Small intestine (tissue), 7 donors: ENCODE results near the gene FAM98C. TPM values are rescaled to one million over a fixed set of nuclear protein-coding genes. Genes with fewer than 3 reads are reported as not detected.

Experiments
- DNase-seq, 2 donors: peaks; one replicate each; pipeline versions ENCODE4 v3.0.0 to v3.0.0-alpha.2; 2013
- FAIRE-seq: peaks from 2 replicates; lab custom pipeline; 2012; peaks lifted over from hg19 to GRCh38; lab: Jason Lieb, UNC
- H3K27ac ChIP-seq, 3 donors: one replicate each; pipeline ENCODE4 v1.5.1; 2013; ENCODE audit warnings: low read length in 2 of 3, mild to moderate bottlenecking in 2 of 3, control low read depth in 1 of 3, inconsistent platforms in 1 of 3, low read depth in 1 of 3, moderate library complexity in 1 of 3
- H3K27me3 ChIP-seq, 3 donors: one replicate each; pipeline ENCODE4 v1.6.1; 2013; ENCODE audit warnings: low read length in 3 of 3, inconsistent platforms in 1 of 3; ENCODE audit not compliant: control insufficient read depth in 3 of 3, insufficient read depth in 3 of 3
- H3K36me3 ChIP-seq, 3 donors: one replicate each; pipeline ENCODE4 v1.6.1; 2013; ENCODE audit warnings: low read length in 3 of 3, inconsistent platforms in 1 of 3, low read depth in 1 of 3, mild to moderate bottlenecking in 1 of 3, moderate library complexity in 1 of 3; ENCODE audit not compliant: control insufficient read depth in 3 of 3, insufficient read depth in 2 of 3
- H3K4me1 ChIP-seq, 3 donors: one replicate each; pipeline ENCODE4 v1.6.1; 2013; ENCODE audit warnings: low read length in 2 of 3, inconsistent platforms in 1 of 3, low read depth in 1 of 3, mild to moderate bottlenecking in 1 of 3, moderate library complexity in 1 of 3; ENCODE audit not compliant: control insufficient read depth in 3 of 3, insufficient read depth in 2 of 3
- H3K4me3 ChIP-seq, 3 donors: one replicate each; pipeline ENCODE4 v1.5.1; 2013; ENCODE audit warnings: low read length in 3 of 3, control low read depth in 1 of 3, inconsistent platforms in 1 of 3, low read depth in 1 of 3, mild to moderate bottlenecking in 1 of 3, moderate library complexity in 1 of 3
- H3K9me3 ChIP-seq, 2 donors: one replicate each; pipeline ENCODE4 v1.6.1; 2013; ENCODE audit warnings: low read depth in 1 of 2, low read length in 1 of 2; ENCODE audit not compliant: control insufficient read depth in 2 of 2, insufficient read depth in 1 of 2
- WGBS, 3 donors: extraction: QIAGEN DNeasy Blood & Tissue Kit; methylation state at CpG; one replicate each; pipeline ENCODE4 v1.1.7; 2013; 5-methylcytosine and 5-hydroxymethylcytosine counted together
- polyA plus RNA-seq, 4 donors: library from polyadenylated mRNA; stranded (reverse) in 3 of 4; unstranded in 1 of 4; fragments of 200-250 nt in 3 of 4; fragments of 120-200 nt in 1 of 4; gene quantifications; one replicate each; pipeline versions ENCODE4 v1.2.1 to v1.2.3, GENCODE V29; 2013
- donor health status: healthy with polysubstance abuse.
- donor health status: control.
- donor health status: control.
- donor health status: Bipolar disorder and iron deficiency.
- donor health status: healthy.

The FAM98C gene
- polyA plus RNA-seq, 4 donors = 23.6 to 47.2 (median 38.6) TPM

GRCh38 chr19:38395381-38396114 is 7.3 kb upstream of the FAM98C start:
- no peaks in the 10 kb centered on the region for H3K9me3 ChIP-seq
- peak overlapping the region in 2 of 3 donors; percentile 17 to 49 for H3K4me3 ChIP-seq
- peaks cover 0 to 34% (median 0%) of the 10 kb centered on the region in 3 donors for H3K4me1 ChIP-seq
- DNase-seq (peak; percentile 33 to 72), FAIRE-seq (no peak)
- H3K27ac ChIP-seq = peak overlapping the region in 1 of 3 donors; percentile 39
- peaks cover 2 to 43% (median 12%) of the 10 kb centered on the region in 3 donors for H3K27me3 ChIP-seq
- no peaks in the 10 kb centered on the region for H3K36me3 ChIP-seq
- WGBS, 3 donors = 6 to 12% (median 6%) methylated on average over 55 to 86 of the region's 86 CpGs

DNA sequence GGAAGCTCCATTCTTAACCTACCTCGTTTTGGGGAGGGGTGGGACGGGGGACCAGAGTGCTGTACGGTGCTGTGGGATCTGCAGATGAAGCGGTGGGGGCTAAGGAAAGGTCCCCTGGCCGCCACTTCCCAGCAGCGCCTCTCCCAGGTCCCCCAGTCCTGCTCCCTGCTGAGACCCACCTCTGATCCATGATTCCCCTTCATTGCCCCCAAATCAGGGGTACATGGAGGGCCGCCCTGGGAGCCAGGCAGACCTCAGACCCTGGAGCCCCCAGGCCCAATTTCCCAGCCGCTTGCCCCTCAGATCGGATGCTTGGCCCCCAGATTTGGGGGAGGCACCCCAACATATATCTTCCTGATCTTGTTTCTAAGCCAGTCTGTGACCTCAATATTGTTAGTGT is 3.8 kb upstream of the FAM98C start:
- H3K27ac ChIP-seq = no peak overlapping the region
- no peaks in the 10 kb centered on the region for H3K9me3 ChIP-seq
- peaks cover 0 to 14% (median 0%) of the 10 kb centered on the region in 3 donors for H3K4me1 ChIP-seq
- H3K27me3 ChIP-seq = peaks cover 2 to 37% (median 11%) of the 10 kb centered on the region in 3 donors
- H3K4me3 ChIP-seq = no peak overlapping the region
- FAIRE-seq = no peak
- H3K36me3 ChIP-seq = no peaks in the 10 kb centered on the region
- DNase-seq = no peak
- 54 to 66% (median 62%) methylated on average over 9 of the region's 9 CpGs for WGBS, 3 donors

DNA sequence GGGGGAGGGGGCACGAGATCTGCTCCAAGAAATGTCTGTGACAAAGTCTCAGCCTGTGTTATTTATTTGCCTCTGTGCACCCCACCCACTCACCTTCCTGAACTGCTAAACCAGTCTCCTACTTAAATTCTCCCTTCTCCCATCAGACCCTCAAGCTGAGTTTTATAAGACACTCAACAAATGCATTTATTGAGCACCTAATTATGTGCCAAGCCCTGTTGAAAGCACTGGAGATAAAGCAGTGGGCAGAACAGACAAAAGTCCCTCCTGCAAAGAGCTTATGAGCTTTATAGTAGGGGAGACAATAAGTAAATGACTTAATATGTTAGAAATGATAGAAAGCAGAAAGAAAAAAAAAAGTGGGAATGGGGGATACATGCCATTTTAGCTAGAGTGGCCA is 3.4 kb upstream of the FAM98C start:
- DNase-seq (no peak), FAIRE-seq (no peak)
- 54 to 76% (median 64%) methylated on average over 1 of the region's 1 CpG for WGBS, 3 donors
- H3K36me3 ChIP-seq = peaks cover 0 to under 1% (median 0%) of the 10 kb centered on the region in 3 donors
- no peaks in the 10 kb centered on the region for H3K9me3 ChIP-seq
- peaks cover 0 to 10% (median 0%) of the 10 kb centered on the region in 3 donors for H3K4me1 ChIP-seq
- H3K4me3 ChIP-seq = no peak overlapping the region
- H3K27me3 ChIP-seq = peaks cover 2 to 37% (median 11%) of the 10 kb centered on the region in 3 donors
- H3K27ac ChIP-seq = no peak overlapping the region

DNA sequence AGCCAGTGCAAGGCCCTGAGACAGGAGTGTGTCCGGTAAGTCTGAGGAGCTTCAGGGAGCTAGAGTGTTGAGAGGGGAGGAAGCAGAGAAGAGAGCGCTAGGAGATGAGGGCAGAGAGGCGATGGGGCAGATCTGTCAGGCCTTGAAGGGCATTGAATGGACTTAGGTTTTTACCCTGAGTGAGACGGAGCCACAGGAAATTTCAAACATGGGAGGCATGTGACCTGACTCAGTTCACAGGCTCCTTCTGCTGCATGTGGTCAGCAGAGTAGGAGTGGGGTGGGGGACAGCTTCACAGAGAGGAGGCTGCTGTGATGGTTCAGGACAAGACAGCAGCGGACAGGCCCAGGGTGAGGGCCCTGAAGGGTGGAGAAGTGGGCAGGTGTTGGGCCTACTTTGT is 2.5 kb upstream of the FAM98C start:
- Histone ChIP-seq H3K9me3 (no peaks in the 10 kb centered on the region), H3K27me3 (peaks cover 2 to 31% (median 4%) of the 10 kb centered on the region in 3 donors), H3K4me1 (peaks cover 0 to 4% (median 0%) of the 10 kb centered on the region in 3 donors), H3K27ac (no peak overlapping the region), H3K36me3 (peaks cover 0 to 9% (median 0%) of the 10 kb centered on the region in 3 donors), H3K4me3 (no peak overlapping the region)
- WGBS, 3 donors = 74 to 90% (median 88%) methylated on average over 5 of the region's 5 CpGs
- DNase-seq = no peak
- FAIRE-seq = no peak

- 47 to 63% (median 53%) methylated on average over 3 of the region's 3 CpGs for WGBS, 3 donors
Measured at GRCh38 chr19:38401148-38401547, 1.7 kb upstream of the FAM98C start.

DNA sequence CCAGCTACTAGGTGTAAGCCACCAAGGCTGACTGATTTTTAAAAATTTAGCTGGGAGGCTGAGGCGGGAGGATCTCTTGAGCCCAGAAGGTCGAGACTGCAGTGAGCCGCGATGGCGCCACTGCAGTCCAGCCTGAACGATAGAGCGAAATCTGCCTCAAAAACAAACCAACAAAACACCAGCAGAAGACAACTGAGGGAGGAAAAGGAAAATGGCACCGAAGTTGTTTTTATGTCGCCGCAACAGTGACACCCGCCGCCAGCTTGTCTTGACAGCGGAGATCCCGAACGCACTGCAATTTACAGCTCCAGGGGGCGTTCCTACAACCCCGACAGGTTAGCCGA is 298 bp upstream of the FAM98C start:
- no peak for FAIRE-seq

More at GRCh38 chr19:38401148-38401547, 1.7 kb upstream of the FAM98C start:
- no peaks in the 10 kb centered on the region for H3K9me3 ChIP-seq
- FAIRE-seq = no peak
- no peak overlapping the region for H3K27ac ChIP-seq
- peaks cover 0 to 3% (median 0%) of the 10 kb centered on the region in 3 donors for H3K4me1 ChIP-seq
- DNase-seq = peak in 1 of 2 donors; percentile 34
- H3K36me3 ChIP-seq = peaks cover 0 to 13% (median 0%) of the 10 kb centered on the region in 3 donors
- H3K27me3 ChIP-seq = peaks cover 0 to 29% (median 4%) of the 10 kb centered on the region in 3 donors
- no peak overlapping the region for H3K4me3 ChIP-seq

GRCh38 chr19:38404858-38405257 is 2.0 kb downstream of the FAM98C start:
- Histone ChIP-seq H3K27me3 (peaks cover 0 to 5% (median 0%) of the 10 kb centered on the region in 3 donors), H3K27ac (no peak overlapping the region), H3K9me3 (no peaks in the 10 kb centered on the region), H3K36me3 (peaks cover 0 to 37% (median 3%) of the 10 kb centered on the region in 3 donors), H3K4me1 (no peaks in the 10 kb centered on the region), H3K4me3 (no peak overlapping the region)
- FAIRE-seq = no peak
- WGBS, 3 donors = 94 to 98% (median 95%) methylated on average over 6 of the region's 6 CpGs
- no peak for DNase-seq

More for the DNA sequence above, 298 bp upstream of the FAM98C start:
- no peak for DNase-seq
- 1 to 4% (median 3%) methylated on average over 18 of the region's 18 CpGs for WGBS, 3 donors
- Histone ChIP-seq H3K9me3 (no peaks in the 10 kb centered on the region), H3K27me3 (peaks cover 0 to 15% (median 0%) of the 10 kb centered on the region in 3 donors), H3K4me1 (no peaks in the 10 kb centered on the region), H3K4me3 (peak overlapping the region in 2 of 3 donors; percentile 23 to 34), H3K27ac (peak overlapping the region in 2 of 3 donors; percentile 4 to 82), H3K36me3 (peaks cover 0 to 26% (median 3%) of the 10 kb centered on the region in 3 donors)

GRCh38 chr19:38405276-38405675 is 2.4 kb downstream of the FAM98C start:
- H3K27ac ChIP-seq = no peak overlapping the region
- H3K9me3 ChIP-seq = no peaks in the 10 kb centered on the region
- H3K27me3 ChIP-seq = peaks cover 0 to 3% (median 0%) of the 10 kb centered on the region in 3 donors
- H3K4me1 ChIP-seq = no peaks in the 10 kb centered on the region
- WGBS, 3 donors = 95 to 96% (median 95%) methylated on average over 8 of the region's 8 CpGs
- DNase-seq (no peak), FAIRE-seq (no peak)
- no peak overlapping the region for H3K4me3 ChIP-seq
- H3K36me3 ChIP-seq = peaks cover 0 to 37% (median 3%) of the 10 kb centered on the region in 3 donors
